Measurements from ENCODE around the gene PRPF38B. TPM values are rescaled to one million over a fixed set of nuclear protein-coding genes. Genes with fewer than 3 reads are reported as not detected.

PRPF38B gene
- total and polyA plus RNA-seq, 2 of the 4 experiments (the other 2 are of a cell fraction), result 9.0 to 19.3 TPM

DNA sequence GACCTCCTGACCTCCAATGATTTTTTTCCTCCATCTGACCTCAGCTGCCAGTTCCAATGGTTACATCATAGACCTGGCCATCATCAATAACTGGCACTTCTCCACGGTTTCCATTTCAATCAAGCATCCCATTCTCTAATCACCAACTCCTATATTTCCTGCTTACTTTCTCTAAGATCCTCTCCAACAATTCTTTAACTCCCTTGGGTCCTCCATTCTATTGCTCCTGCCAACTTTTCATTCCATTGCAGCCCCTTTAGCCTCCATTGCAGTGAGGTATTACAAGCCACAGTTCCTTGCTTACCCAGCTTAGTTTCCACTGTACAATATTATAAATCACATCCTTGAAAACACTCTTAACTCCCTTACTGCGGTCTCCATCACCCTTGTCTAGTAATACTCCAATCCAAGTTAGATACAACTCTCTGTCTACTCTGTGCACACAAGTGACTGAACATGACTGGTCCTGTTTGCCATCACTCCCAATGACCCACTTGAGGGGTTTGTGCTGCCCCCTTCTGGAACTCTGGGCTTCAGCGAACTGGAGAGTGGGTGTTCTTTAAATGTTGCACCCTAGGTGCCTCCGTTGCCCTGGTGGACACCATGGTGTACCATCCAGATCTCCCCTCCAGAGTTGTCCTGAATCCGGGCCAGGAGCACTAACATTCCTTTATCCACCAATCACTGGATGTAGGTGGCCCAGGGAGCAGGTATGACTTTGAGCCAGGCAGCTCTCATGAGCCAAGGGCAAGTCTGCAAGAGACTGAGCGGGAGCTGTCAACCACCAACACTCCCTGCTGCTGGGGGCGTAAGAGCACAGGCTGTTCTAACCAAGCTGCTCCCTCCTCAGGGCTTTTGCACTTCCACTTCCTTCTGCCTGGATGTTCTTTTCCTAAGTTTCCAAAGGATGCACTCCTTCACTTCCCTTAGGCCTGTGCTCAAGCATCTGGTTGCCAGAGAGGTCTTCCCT is 16.9 kb downstream of the PRPF38B start:
- Histone ChIP-seq H2AFZ (replicated peaks; ENCODE audit: low read length, poor library complexity) (no peak overlapping the region), H2BK120ac (ENCODE audit: low read depth, low read length) (no peak overlapping the region), H3K36me3 (ENCODE audit: control insufficient read depth, insufficient read depth, low read length) (no peaks in the 10 kb centered on the region), H3K9ac (ENCODE audit: low read depth, low read length) (no peak overlapping the region), H2AK5ac (ENCODE audit: low read depth, low read length) (no peak overlapping the region), H2BK15ac (ENCODE audit: low read depth, low read length) (no peak overlapping the region), H3K79me1 (ENCODE audit: low read depth in 1 of 2, low read length in 2 of 2) (no peaks in the 10 kb centered on the region), H4K5ac (ENCODE audit: low read depth, low read length) (no peak overlapping the region), H2BK20ac (ENCODE audit: low read depth, low read length) (no peak overlapping the region), H4K20me1 (ENCODE audit: insufficient read depth, low read length) (no peaks in the 10 kb centered on the region; the same call in 1 of the 2 replicates), H3K14ac (replicated peaks; ENCODE audit: low read depth, low read length) (no peak overlapping the region), H4K8ac (ENCODE audit: low read depth in 2 of 2, low read length in 2 of 2) (no peak overlapping the region), H4K91ac (ENCODE audit: insufficient read depth, low read depth, low read length) (no peak overlapping the region), H3K27ac (ENCODE audit: insufficient read depth, low read length) (no peak overlapping the region), H3K18ac (ENCODE audit: low read depth, low read length) (no peak overlapping the region), H2AK9ac (replicated peaks; ENCODE audit: low read depth, low read length, poor library complexity) (no peak overlapping the region), H2BK5ac (ENCODE audit: low read depth, low read length, poor library complexity, severe bottlenecking) (no peak overlapping the region), H3K4me2 (ENCODE audit: low read depth, low read length) (no peak overlapping the region), H3K4ac (ENCODE audit: low read depth, low read length) (no peak overlapping the region), H3K4me1 (ENCODE audit: control insufficient read depth, insufficient read depth, low read length) (peaks cover 7% of the 10 kb centered on the region), H3K9me1 (ENCODE audit: insufficient read depth, low read length) (peaks cover 1% of the 10 kb centered on the region), H3K27me3 (ENCODE audit: control insufficient read depth, insufficient read depth, low read length) (no peaks in the 10 kb centered on the region), H3K23ac (ENCODE audit: low read depth, low read length) (no peak overlapping the region), H3K4me3 (ENCODE audit: insufficient read depth, low read depth, low read length) (no peak overlapping the region), H3K9me3 (ENCODE audit: control insufficient read depth, insufficient read depth, low read length) (no peaks in the 10 kb centered on the region), H3K56ac (ENCODE audit: extremely low read depth, insufficient read depth, low read length) (no peak overlapping the region)
- ChIA-PET POLR2A (ENCODE audit: unreplicated experiment) (no interaction called here), CTCF (interaction anchor here (0.6 to 1.0 kb wide), 2 partner anchors 11 to 17 kb away, joined by 3 to 4 read pairs; partner anchors contain the start of gene PRPF38B)
- dilution Hi-C loops (cut with HindIII; ENCODE audit: low sequenced_read_pairs, unreplicated experiment) (no loop called here), in situ Hi-C loops (cut with MboI; ENCODE audit: low sequenced_read_pairs) (no loop called here), intact Hi-C loops (cut with micrococcal nuclease) (no loop called here)
- no peak for ATAC-seq (ENCODE audit: low read depth)
- no peak for DNase-seq
- no TSS peak for BruUV-seq (replicated peaks)
- TF ChIP-seq, protein P1, sequence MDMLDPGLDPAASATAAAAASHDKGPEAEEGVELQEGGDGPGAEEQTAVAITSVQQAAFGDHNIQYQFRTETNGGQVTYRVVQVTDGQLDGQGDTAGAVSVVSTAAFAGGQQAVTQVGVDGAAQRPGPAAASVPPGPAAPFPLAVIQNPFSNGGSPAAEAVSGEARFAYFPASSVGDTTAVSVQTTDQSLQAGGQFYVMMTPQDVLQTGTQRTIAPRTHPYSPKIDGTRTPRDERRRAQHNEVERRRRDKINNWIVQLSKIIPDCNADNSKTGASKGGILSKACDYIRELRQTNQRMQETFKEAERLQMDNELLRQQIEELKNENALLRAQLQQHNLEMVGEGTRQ (IDR thresholded peaks at IDR 0.05; ENCODE audit: low read depth, low read length), result no peak
- no peak for TF ChIP-seq CTCF (conservative IDR thresholded peaks at IDR 0.05; ENCODE audit: low read depth, low read length)
- TF ChIP-seq RAD21 (IDR thresholded peaks at IDR 0.05; ENCODE audit: low read length), result no peak
- no peak for TF ChIP-seq CEBPB (IDR thresholded peaks at IDR 0.05; ENCODE audit: low read depth, low read length)
- WGBS, 2 experiments (ENCODE audit: extremely low coverage in 2 of 2, insufficient read length in 1 of 2), result 100% methylated on average over 2 of the region's 7 CpGs; no CpG with 5 or more reads in 1 of the 2 experiments

All from IMR-90 (cell line).